IMR-90 (cell line): ENCODE measurements around the gene TOMM40L. TPM values are rescaled to one million over a fixed set of nuclear protein-coding genes. Genes with fewer than 3 reads are reported as not detected.

Experiments
- ATAC-seq: fragments of 200-7000 bp; cut with Tn5 transposase; 2 replicates; pipeline ENCODE4 v1.9.1; 2020; ENCODE audit warnings: low read depth, mild to moderate bottlenecking, moderate library complexity
- BruUV-seq: library from RNA; stranded (reverse); fragments of 400-500 nt; replicated peaks from 2 replicates; lab custom pipeline; 2021; lab: Mats Ljungman, UMichigan
- CTCF ChIA-PET: fragments of 300-600 bp; formaldehyde crosslinking; extraction: SDS; loops from one replicate; lab custom pipeline; 2021; ENCODE audit warnings: antibody characterized with exemption; lab: Yijun Ruan, JAX
- POLR2A ChIA-PET: fragments of 300-600 bp; sonication (Branson Sonifier 250); formaldehyde crosslinking; loops from one replicate; lab custom pipeline; 2022; ENCODE audit warnings: antibody characterized with exemption; ENCODE audit not compliant: unreplicated experiment; lab: Charles Lee
- DNase-seq: peaks from one replicate; pipeline ENCODE4 v3.0.0; 2013
- H2AFZ ChIP-seq: replicated peaks from 2 replicates; pipeline ENCODE3; 2013; ENCODE audit warnings: low read length, mild to moderate bottlenecking; ENCODE audit not compliant: poor library complexity
- H2AK5ac ChIP-seq: 2 replicates; pipeline ENCODE4 v1.6.1; 2013; ENCODE audit warnings: low read depth, low read length, inconsistent platforms
- H2AK9ac ChIP-seq: replicated peaks from 2 replicates; pipeline ENCODE3; 2013; ENCODE audit warnings: mild to moderate bottlenecking, low read depth, low read length, moderate library complexity; ENCODE audit not compliant: poor library complexity
- H2BK120ac ChIP-seq: 2 replicates; pipeline ENCODE4 v1.6.1; 2013; ENCODE audit warnings: low read depth, low read length, inconsistent platforms
- H2BK15ac ChIP-seq: 3 replicates; pipeline ENCODE4 v1.6.1; 2013; ENCODE audit warnings: low read depth, low read length, inconsistent platforms
- H2BK20ac ChIP-seq: 2 replicates; pipeline ENCODE4 v1.6.1; 2013; ENCODE audit warnings: low read depth, mild to moderate bottlenecking, inconsistent platforms, low read length, moderate library complexity
- H2BK5ac ChIP-seq: 2 replicates; pipeline ENCODE4 v1.6.1; 2013; ENCODE audit warnings: mild to moderate bottlenecking, low read depth, low read length, inconsistent platforms; ENCODE audit not compliant: poor library complexity, severe bottlenecking
- H3K14ac ChIP-seq: replicated peaks from 2 replicates; pipeline ENCODE4 v1.6.1; 2013; ENCODE audit warnings: low read depth, low read length, inconsistent platforms
- H3K18ac ChIP-seq: 2 replicates; pipeline ENCODE4 v1.6.1; 2013; ENCODE audit warnings: low read depth, low read length, control low read depth
- H3K23ac ChIP-seq: 2 replicates; pipeline ENCODE4 v1.6.1; 2013; ENCODE audit warnings: low read depth, low read length, inconsistent platforms
- H3K27ac ChIP-seq: 2 replicates; pipeline ENCODE4 v1.5.1; 2013; ENCODE audit warnings: mild to moderate bottlenecking, control low read depth, low read length; ENCODE audit not compliant: insufficient read depth
- H3K27me3 ChIP-seq: 2 replicates; pipeline ENCODE4 v1.6.1; 2013; ENCODE audit warnings: low read length; ENCODE audit not compliant: control insufficient read depth, insufficient read depth
- H3K36me3 ChIP-seq: 2 replicates; pipeline ENCODE4 v1.6.1; 2013; ENCODE audit warnings: low read length, mixed read lengths; ENCODE audit not compliant: control insufficient read depth, insufficient read depth
- H3K4ac ChIP-seq: 2 replicates; pipeline ENCODE4 v1.6.1; 2013; ENCODE audit warnings: low read depth, low read length, inconsistent platforms
- H3K4me1 ChIP-seq: 2 replicates; pipeline ENCODE4 v1.6.1; 2013; ENCODE audit warnings: low read length, mixed read lengths; ENCODE audit not compliant: control insufficient read depth, insufficient read depth
- H3K4me2 ChIP-seq: 2 replicates; pipeline ENCODE4 v1.6.1; 2013; ENCODE audit warnings: low read depth, mild to moderate bottlenecking, control low read depth, low read length, moderate library complexity
- H3K4me3 ChIP-seq: 2 replicates; pipeline ENCODE4 v1.5.1; 2013; ENCODE audit warnings: low read depth, mild to moderate bottlenecking, control low read depth, low read length, moderate library complexity; ENCODE audit not compliant: insufficient read depth
- H3K56ac ChIP-seq: 2 replicates; pipeline ENCODE4 v1.6.1; 2013; ENCODE audit warnings: low read length, inconsistent platforms; ENCODE audit not compliant: insufficient read depth; ENCODE audit errors: extremely low read depth
- H3K79me1 ChIP-seq, 2 experiments: 2 replicates each; pipeline ENCODE4 v1.6.1; 2013; ENCODE audit warnings: low read length in 2 of 2, inconsistent platforms in 1 of 2, low read depth in 1 of 2
- H3K9ac ChIP-seq: 2 replicates; pipeline ENCODE4 v1.6.1; 2013; ENCODE audit warnings: low read depth, low read length, control low read depth
- H3K9me1 ChIP-seq: 2 replicates; pipeline ENCODE4 v1.6.1; 2013; ENCODE audit warnings: low read length, inconsistent platforms; ENCODE audit not compliant: insufficient read depth
- H3K9me3 ChIP-seq: 2 replicates; pipeline ENCODE4 v1.6.1; 2013; ENCODE audit warnings: low read length; ENCODE audit not compliant: control insufficient read depth, insufficient read depth
- H4K20me1 ChIP-seq: 2 replicates; pipeline ENCODE4 v1.6.1; 2013; ENCODE audit warnings: low read length, inconsistent platforms; ENCODE audit not compliant: insufficient read depth
- H4K5ac ChIP-seq: 2 replicates; pipeline ENCODE4 v1.6.1; 2013; ENCODE audit warnings: mild to moderate bottlenecking, low read depth, low read length, control low read depth
- H4K8ac ChIP-seq, 2 experiments: 2 replicates each; pipeline ENCODE4 v1.6.1; 2013; ENCODE audit warnings: low read depth in 2 of 2, low read length in 2 of 2, control low read depth in 1 of 2, inconsistent platforms in 1 of 2
- H4K91ac ChIP-seq: 2 replicates; pipeline ENCODE4 v1.6.1; 2013; ENCODE audit warnings: low read depth, low read length, inconsistent platforms; ENCODE audit not compliant: insufficient read depth
- CEBPB ChIP-seq: IDR thresholded peaks from 2 replicates; pipeline ENCODE4 v1.6.1; 2012; ENCODE audit warnings: low read depth, low read length, improper control_type of control experiment
- POLR2A ChIP-seq: IDR thresholded peaks from 2 replicates; pipeline ENCODE4 v1.6.1; 2012; ENCODE audit warnings: mild to moderate bottlenecking, low read depth, low read length
- WGBS, 2 experiments: methylation state at CpG; one replicate each; pipeline versions ENCODE4 v1.1.5 to v1.1.7; 2013; ENCODE audit warnings: missing lambda C conversion rate in 2 of 2; ENCODE audit not compliant: insufficient read length in 1 of 2; ENCODE audit errors: extremely low coverage in 2 of 2; 5-methylcytosine and 5-hydroxymethylcytosine counted together
- dilution Hi-C: fragments of 300-500 bp; cut with HindIII; formaldehyde crosslinking; loops from one replicate; pipeline ENCODE4 v1.14.3; 2018; ENCODE audit warnings: low sequenced_read_pairs; ENCODE audit not compliant: unreplicated experiment
- in situ Hi-C: fragments of 300-500 bp; cut with MboI; formaldehyde crosslinking; loops from 3 replicates; pipeline ENCODE4 v1.14.3; 2019; ENCODE audit warnings: low sequenced_read_pairs, inconsistent platforms, mixed read lengths
- intact Hi-C: fragments of 100-400 bp; cut with micrococcal nuclease; formaldehyde crosslinking; loops from 2 replicates; pipeline ENCODE4 v1.10.0; 2022
- polyA plus RNA-seq, 3 experiments: library from polyadenylated mRNA; depleted of rRNA; stranded (reverse); fragments of >200 nt; gene quantifications; 2 replicates each; pipeline ENCODE4 v1.2.3, GENCODE V29; 2012; ENCODE audit warnings: low replicate concordance in 1 of 3
- total RNA-seq: library from RNA; depleted of rRNA; stranded (reverse); fragments of >200 nt; gene quantifications from 2 replicates; pipeline ENCODE4 v1.2.3, GENCODE V29; 2012

The TOMM40L gene
- total and polyA plus RNA-seq, 2 of the 4 experiments (the other 2 are of a cell fraction), result 7.7 to 12.5 TPM

GRCh38 chr1:161200992-161201835, 24.6 kb upstream of the TOMM40L start:
- peak overlapping the region; percentile 59; the same call in 2 of the 3 replicates for H2BK15ac ChIP-seq
- H2AFZ ChIP-seq, result peak overlapping the region; percentile 98
- CTCF ChIA-PET, result interaction anchor here (0.5 to 3.0 kb wide), 5 partner anchors 9 to 185 kb away, joined by 3 to 19 read pairs (median 3); partner anchors contain the start of gene TOMM40L
- H3K9me1 ChIP-seq, result peaks cover 24% of the 10 kb centered on the region
- H3K4me1 ChIP-seq, result peaks cover 31% of the 10 kb centered on the region
- peaks cover 6% of the 10 kb centered on the region; the same call in 1 of the 2 replicates for H3K36me3 ChIP-seq
- peak overlapping the region; percentile 94 for H3K4ac ChIP-seq
- H3K79me1 ChIP-seq, result peaks cover 14 to 32% of the 10 kb centered on the region in 2 experiments
- peak overlapping the region; percentile 33; the same call in 1 of the 2 replicates for H3K4me3 ChIP-seq
- H2BK20ac ChIP-seq, result peak overlapping the region; percentile 66
- ATAC-seq, result no peak
- BruUV-seq, result no TSS peak
- in situ Hi-C loops (no loop called here), dilution Hi-C loops (no loop called here), intact Hi-C loops (no loop called here)
- POLR2A ChIA-PET, result interaction anchor here (0.5 to 0.9 kb wide), 2 partner anchors 24 to 73 kb away, joined by 3 to 4 read pairs; partner anchors contain the start of gene TOMM40L
- peak overlapping the region; percentile 67 for H3K18ac ChIP-seq
- H3K56ac ChIP-seq, result peak overlapping the region; percentile 63; the same call in 1 of the 2 replicates
- H4K91ac ChIP-seq, result peak overlapping the region; percentile 98
- no peaks in the 10 kb centered on the region for H3K27me3 ChIP-seq
- peak overlapping the region; percentile 85 to 96 for H4K8ac ChIP-seq
- peak; percentile 69 for DNase-seq
- H3K27ac ChIP-seq, result peak overlapping the region; percentile 88
- H3K14ac ChIP-seq, result peak overlapping the region; percentile 99
- no peak for TF ChIP-seq POLR2A
- peak; percentile 49; the same call in 1 of the 2 replicates for TF ChIP-seq CEBPB
- peak overlapping the region; percentile 95 for H2BK120ac ChIP-seq
- no peaks in the 10 kb centered on the region for H3K9me3 ChIP-seq
- WGBS, 2 experiments, result 8% methylated on average over 2 of the region's 13 CpGs; no CpG with 5 or more reads in 1 of the 2 experiments
- H3K23ac ChIP-seq, result peak overlapping the region; percentile 74; the same call in 1 of the 2 replicates
- H2AK5ac ChIP-seq, result peak overlapping the region; percentile 94
- peak overlapping the region; percentile 84 for H4K5ac ChIP-seq
- H2BK5ac ChIP-seq, result peak overlapping the region; percentile 90
- peaks cover under 1% of the 10 kb centered on the region; the same call in 1 of the 2 replicates for H4K20me1 ChIP-seq
- peak overlapping the region; percentile 79 for H3K9ac ChIP-seq
- peak overlapping the region; percentile 94 for H2AK9ac ChIP-seq
- H3K4me2 ChIP-seq, result peak overlapping the region; percentile 74
